MV-4-11 (cell line): ENCODE data around the gene NFATC4.
"Not testable (repeated sequence)": the region's sequence is repeated elsewhere in the genome, so short reads cannot be mapped to it uniquely, and the experiment has no call there.

Source experiments
- DNase-seq: peaks from one replicate; lab custom pipeline; 2025; lab: John Stamatoyannopoulos, UW

Gene NFATC4

GRCh38 chr14:24368212-24368561 lies 203 bp downstream of the NFATC4 start:
- DNase-seq: no peak

GRCh38 chr14:24368562-24369252 lies 723 bp downstream of the NFATC4 start:
- no peak for DNase-seq

- no peak for DNase-seq
Observed at GRCh38 chr14:24369463-24369862, 1.5 kb downstream of the NFATC4 start.

GRCh38 chr14:24369907-24370687 lies 2.1 kb downstream of the NFATC4 start:
- DNase-seq: no peak

GRCh38 chr14:24370748-24371147 lies 2.8 kb downstream of the NFATC4 start:
- no peak for DNase-seq

GRCh38 chr14:24371605-24372004 lies 3.6 kb downstream of the NFATC4 start:
- DNase-seq: not testable (repeated sequence)

GRCh38 chr14:24372701-24373416 lies 4.9 kb downstream of the NFATC4 start:
- DNase-seq: no peak

- no peak for DNase-seq
Observed at GRCh38 chr14:24376448-24377070, 8.6 kb downstream of the NFATC4 start.

GRCh38 chr14:24377126-24377525 lies 9.1 kb downstream of the NFATC4 start:
- DNase-seq: no peak

GRCh38 chr14:24377657-24378056 lies 9.7 kb downstream of the NFATC4 start:
- DNase-seq: no peak

GRCh38 chr14:24378327-24378726 lies 10.3 kb downstream of the NFATC4 start:
- no peak for DNase-seq

- no peak for DNase-seq
Observed at GRCh38 chr14:24378981-24379906, 11.3 kb downstream of the NFATC4 start.

- no peak for DNase-seq
Observed at GRCh38 chr14:24379907-24380730, 12.1 kb downstream of the NFATC4 start.

GRCh38 chr14:24381363-24382063 lies 13.5 kb downstream of the NFATC4 start:
- DNase-seq: no peak

GRCh38 chr14:24382064-24382371 lies 14.0 kb downstream of the NFATC4 start:
- no peak for DNase-seq

GRCh38 chr14:24384169-24384568 lies 16.2 kb downstream of the NFATC4 start:
- DNase-seq: no peak

- DNase-seq: no peak
Observed at GRCh38 chr14:24385524-24385923, 17.5 kb downstream of the NFATC4 start.

GRCh38 chr14:24387009-24387345 lies 19.0 kb downstream of the NFATC4 start:
- DNase-seq: no peak

- not testable (repeated sequence) for DNase-seq
Observed at GRCh38 chr14:24387579-24387978, 19.6 kb downstream of the NFATC4 start.
